ENCODE results near the gene LMF1.

The LMF1 gene

DNA sequence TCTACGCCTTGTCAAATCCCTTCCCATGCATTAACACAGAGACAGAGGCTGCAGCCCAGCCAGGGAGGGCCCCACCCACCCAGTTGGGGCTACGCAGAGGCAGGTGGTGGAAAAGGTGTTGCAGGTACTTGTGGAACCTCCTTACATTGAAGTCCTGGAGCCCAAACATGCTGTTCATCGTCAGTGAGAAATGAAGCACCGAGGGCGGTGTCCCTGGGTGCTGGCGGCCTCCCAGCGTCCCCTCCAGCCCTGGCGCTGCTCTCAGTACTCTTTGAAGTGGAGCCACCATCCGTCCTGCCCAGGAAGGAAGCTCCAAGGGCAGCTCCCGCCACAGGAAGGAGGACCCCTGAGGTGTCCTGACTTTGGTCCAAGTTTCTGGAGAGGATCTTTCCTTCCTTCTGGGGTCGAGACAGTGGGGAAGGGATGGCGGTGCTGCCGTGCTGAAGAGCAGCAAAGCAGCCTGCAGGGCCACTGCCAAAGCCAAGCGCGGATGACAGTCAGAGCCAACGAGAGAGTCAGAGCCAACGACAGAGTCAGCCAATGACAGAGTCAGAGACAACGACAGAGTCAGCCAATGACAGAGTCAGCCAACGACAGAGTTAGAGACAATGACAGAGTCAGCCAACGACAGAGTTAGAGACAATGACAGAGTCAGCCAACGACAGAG, 23.4 kb downstream of the LMF1 start:
- TF ChIP-seq, protein P1, sequence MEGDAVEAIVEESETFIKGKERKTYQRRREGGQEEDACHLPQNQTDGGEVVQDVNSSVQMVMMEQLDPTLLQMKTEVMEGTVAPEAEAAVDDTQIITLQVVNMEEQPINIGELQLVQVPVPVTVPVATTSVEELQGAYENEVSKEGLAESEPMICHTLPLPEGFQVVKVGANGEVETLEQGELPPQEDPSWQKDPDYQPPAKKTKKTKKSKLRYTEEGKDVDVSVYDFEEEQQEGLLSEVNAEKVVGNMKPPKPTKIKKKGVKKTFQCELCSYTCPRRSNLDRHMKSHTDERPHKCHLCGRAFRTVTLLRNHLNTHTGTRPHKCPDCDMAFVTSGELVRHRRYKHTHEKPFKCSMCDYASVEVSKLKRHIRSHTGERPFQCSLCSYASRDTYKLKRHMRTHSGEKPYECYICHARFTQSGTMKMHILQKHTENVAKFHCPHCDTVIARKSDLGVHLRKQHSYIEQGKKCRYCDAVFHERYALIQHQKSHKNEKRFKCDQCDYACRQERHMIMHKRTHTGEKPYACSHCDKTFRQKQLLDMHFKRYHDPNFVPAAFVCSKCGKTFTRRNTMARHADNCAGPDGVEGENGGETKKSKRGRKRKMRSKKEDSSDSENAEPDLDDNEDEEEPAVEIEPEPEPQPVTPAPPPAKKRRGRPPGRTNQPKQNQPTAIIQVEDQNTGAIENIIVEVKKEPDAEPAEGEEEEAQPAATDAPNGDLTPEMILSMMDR (IDR thresholded peaks at IDR 0.05; ENCODE audit: low read depth, low read length, missing control alignments) = no peak
- H3K4me3 ChIP-seq (ENCODE audit: low read depth, low read length) = no peak overlapping the region
- DNase-seq (ENCODE audit: low read depth) = no peak

DNA sequence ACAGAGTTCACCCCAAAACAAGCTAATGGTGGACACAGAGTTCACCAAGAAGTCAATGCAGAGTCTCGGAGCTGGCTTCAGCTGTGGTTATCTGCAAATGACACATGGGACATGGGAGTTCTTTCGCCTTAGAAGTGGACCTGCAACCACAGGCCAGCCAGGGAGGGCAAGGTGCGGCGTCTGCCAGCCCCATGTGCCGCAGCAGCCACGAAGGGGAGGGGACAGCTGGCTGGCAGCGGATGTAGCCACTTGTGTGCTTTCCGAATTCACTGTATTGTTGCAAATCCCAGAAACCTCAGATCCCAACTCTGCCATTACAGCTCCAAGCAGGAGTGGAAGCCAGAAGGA, 24.8 kb downstream of the LMF1 start:
- no peak overlapping the region for H3K4me3 ChIP-seq (ENCODE audit: low read depth, low read length)
- TF ChIP-seq, protein P1 (IDR thresholded peaks at IDR 0.05; ENCODE audit: low read depth, low read length, missing control alignments) = no peak
- no peak for DNase-seq (ENCODE audit: low read depth)

DNA sequence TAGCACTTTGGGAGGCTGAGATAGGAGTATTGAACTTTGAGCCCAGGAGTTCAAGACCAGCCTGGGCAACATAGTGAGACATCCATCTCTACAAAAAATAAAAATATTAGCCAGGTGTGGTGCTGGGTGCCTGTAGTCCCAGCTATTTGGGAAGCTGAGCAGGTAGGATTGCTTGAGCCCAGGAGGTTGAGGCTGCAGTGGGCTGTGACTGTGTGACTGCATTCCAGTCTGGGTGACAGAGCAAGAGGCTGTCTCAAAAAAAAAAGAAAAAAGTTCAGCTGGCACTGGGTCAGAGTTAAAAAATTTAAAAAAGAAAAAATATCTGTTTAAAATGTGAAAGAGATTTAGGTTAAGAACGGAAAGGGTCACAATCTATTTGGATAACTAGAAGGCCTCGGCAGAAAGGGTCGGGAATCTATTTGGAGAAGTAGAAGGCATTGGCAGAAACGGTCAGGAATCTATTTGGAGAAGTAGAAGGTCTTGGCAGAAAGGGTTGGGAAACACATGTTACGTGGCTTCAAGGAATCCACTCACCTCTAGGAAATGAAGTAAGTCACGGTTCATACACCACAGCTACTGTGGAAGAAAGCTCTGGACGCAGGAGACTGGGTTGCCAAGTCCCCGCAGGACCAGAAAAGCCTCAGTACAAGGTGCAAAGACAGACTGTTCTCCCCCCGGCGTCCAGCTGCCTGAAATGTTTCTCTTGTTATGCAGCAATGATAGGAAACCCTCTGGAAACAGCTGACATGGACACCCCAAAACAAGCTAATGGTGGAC, 25.3 kb downstream of the LMF1 start:
- TF ChIP-seq, protein P1 (IDR thresholded peaks at IDR 0.05; ENCODE audit: low read depth, low read length, missing control alignments) = no peak
- H3K4me3 ChIP-seq (ENCODE audit: low read depth, low read length) = no peak overlapping the region
- DNase-seq (ENCODE audit: low read depth) = no peak

DNA sequence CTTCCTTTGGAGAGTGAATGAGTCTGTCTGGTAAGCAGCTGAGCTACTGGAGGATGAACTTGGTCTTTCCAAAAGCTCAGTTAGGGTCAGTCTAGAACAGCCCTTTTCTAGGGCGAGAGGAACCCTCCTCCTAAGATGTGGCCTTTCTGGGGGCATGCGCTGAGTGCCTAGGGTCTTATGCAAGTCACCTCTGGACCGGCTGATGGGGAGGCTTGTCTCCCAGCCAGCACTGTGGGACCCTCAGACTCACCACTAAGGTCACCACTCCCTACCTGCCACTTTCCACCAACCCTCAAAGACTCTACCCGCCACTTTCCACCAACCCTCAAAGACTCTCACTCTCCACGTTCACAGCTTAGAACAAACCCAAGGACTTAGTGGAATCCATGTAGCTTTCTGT, 26.8 kb downstream of the LMF1 start:
- TF ChIP-seq, protein P1 (IDR thresholded peaks at IDR 0.05; ENCODE audit: low read depth, low read length, missing control alignments) = no peak
- no peak overlapping the region for H3K4me3 ChIP-seq (ENCODE audit: low read depth, low read length)
- no peak for DNase-seq (ENCODE audit: low read depth)

DNA sequence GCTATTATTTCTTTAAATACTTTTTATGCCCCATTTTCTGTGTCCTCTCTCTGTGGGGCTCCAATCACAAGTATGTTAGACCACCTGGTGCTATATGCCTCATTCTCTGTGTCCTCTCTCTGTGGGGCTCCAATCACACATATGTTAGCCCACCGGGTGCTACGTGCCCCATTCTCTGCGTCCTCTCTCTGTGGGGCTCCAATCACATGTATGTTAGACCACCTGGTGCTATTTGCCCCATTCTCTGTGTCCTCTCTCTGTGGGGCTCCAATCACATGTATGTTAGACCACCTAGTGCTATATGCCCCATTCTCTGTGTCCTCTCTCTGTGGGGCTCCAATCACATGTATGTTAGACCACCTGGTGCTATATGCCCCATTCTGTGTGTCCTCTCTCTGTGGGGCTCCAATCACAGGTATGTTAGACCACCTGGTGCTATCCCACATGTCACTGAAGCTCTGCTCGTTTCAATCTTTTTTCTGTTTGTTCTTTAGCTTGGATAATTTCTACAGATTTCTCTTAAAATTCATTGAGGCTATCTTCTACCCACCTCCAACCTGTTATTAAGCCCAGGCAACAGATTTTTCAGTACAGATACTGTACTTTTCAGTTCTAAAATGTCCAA, 28.2 kb downstream of the LMF1 start:
- no peak for DNase-seq (ENCODE audit: low read depth)
- no peak overlapping the region for H3K4me3 ChIP-seq (ENCODE audit: low read depth, low read length)
- TF ChIP-seq, protein P1 (IDR thresholded peaks at IDR 0.05; ENCODE audit: low read depth, low read length, missing control alignments) = no peak

DNA sequence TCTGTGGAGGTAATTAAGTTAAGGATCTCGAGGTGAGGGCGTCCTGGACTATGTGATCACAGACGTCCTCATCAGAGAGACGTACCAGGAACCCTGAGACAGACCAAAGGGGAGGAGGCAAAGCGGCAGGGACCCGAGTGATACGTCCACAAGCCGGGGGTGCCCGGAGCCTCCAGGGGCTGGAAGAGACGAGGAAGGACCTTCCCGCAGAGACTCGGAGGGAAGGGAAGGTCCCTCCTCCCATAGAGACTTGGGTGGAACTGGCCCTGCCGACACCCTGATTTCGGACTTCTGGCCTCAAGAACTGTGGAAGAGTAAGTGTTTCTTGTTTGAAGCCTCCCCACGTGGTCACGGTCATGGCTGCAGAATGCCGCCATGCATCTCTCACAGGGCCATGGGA, 30.8 kb downstream of the LMF1 start:
- TF ChIP-seq, protein P1 (IDR thresholded peaks at IDR 0.05; ENCODE audit: low read depth, low read length, missing control alignments) = no peak
- H3K4me3 ChIP-seq (ENCODE audit: low read depth, low read length) = no peak overlapping the region
- no peak for DNase-seq (ENCODE audit: low read depth)

All from GM12864 (cell line).